HG03571 (cell line): ENCODE data around the gene SUPV3L1.

Experiments used
- ATAC-seq: cut with Tn5 transposase; IDR thresholded peaks from one replicate; pipeline ENCODE4 v1.9.1; 2021; ENCODE audit not compliant: unreplicated experiment

Gene SUPV3L1

DNA sequence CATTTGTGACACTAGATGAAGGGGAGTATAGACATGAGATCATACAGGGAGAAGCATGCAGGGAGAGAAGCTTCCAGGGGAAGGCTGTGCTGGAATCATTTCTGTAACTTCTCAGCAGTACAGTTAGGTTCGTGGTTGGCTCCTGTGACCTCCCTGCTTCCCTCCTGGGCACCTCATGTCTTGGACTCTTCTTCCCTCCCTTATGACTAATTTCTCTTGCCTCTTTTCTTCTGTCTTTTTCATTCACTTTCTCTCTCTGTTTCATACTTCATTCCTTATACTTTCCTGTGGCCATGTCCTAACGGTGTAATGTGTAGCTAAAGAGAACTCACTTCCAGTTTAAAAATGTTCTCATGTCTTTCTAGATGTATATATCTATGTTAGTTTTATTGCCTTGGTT is 21.0 kb downstream of the SUPV3L1 start:
- ATAC-seq = no peak

DNA sequence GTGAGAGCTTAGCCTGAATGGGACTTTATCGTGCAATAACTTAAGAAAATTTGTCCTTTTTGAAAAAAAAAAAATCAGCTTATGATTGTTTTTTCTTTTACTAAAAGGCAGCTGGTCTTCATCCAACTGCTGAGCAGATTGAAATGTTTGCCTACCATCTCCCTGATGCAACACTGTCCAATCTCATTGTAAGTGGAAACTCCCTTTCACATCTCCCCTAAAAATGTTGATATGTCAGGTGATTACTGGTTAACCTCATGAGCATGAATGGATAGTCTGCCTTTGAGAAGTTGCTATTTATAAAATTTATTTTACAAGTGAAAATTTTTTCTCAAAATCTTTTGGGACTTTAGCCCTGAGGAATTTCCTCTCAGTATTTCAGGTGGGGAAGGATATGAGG is 22.3 kb downstream of the SUPV3L1 start:
- ATAC-seq = no peak

DNA sequence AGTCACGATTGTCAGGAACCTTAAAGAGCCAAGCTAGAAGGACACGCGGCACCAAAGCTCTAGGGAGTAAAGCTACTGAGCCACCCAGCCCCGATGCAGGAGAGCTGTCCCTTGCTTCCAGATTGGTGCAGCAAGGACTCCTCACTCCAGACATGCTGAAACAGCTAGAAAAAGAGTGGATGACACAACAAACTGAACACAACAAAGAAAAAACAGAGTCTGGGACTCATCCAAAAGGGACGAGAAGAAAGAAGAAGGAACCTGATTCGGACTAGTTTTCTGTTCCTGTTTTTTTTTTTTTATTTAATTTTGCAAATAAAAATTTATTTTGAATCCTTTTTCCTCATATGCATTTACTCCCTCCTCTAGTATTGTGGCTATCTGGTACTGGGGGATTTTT is 28.7 kb downstream of the SUPV3L1 start:
- ATAC-seq = no peak

DNA sequence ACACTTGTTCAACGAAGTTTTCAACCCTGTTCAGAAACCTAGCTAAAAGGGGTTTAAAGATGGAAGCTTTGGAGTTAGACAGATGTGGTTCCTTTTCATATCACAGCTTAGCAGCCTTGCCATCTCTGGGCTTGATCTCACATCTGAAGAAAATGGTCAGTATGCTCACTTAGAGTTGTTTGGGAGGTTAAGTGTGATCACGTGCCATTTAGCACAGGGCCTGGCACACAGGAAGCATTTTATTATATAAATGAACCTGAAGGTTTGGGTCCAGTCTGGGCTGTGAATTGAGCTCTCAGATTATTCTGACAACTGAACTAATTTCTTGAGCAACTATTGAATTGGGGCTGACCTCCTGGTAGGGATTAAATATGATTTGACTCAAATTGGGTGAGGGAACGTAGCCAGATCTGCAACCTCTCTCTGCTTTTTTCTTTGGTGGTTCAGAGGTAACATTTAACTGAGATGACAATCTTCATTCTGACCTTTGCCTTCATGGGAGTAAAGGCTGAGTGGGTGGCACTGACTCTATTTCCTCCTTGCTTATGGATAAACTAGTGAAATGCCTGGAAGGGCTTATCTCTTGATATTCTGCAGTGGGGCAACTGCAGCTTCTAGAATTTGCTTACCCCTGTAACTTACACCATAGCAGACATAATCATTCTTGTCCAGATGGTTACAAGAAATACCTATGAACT is 29.9 kb downstream of the SUPV3L1 start:
- ATAC-seq = no peak

DNA sequence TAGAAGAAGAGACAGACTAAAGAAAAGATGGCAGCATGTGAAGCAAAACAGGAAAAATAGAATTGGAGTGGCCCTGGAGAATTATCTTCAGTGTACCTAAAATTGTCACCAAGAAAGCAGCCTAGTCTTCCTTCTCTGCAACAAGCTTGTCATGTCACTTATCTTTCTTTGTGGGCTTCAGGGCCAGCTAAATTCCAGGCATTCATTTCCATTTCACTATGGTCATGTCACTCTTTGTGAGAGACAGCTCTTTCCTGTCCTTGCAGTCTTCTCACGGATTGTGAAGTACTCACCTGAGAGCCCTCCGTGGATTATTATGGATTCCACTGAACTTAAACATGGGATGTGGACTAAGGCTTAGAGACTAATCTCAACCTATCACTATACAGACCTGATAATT is 31.1 kb downstream of the SUPV3L1 start:
- ATAC-seq = no peak

DNA sequence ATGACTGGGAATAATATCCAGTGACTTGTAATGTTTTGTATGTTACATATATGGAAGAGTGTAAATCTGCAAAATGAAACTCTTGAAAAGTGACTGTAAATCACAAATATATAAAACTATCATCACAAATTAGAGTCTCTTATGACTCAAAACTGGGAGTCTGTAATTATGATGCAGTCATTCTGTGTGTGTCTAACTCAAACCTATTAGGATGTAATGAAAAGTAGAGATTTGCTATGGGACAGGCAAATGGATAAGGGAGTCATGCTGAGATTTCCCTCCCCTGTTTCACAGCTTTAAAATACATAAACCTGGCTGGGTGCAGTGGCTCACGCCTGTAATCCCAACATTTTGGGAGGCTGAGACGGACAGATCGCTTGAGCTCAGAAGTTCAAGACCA is 31.5 kb downstream of the SUPV3L1 start:
- no peak for ATAC-seq

DNA sequence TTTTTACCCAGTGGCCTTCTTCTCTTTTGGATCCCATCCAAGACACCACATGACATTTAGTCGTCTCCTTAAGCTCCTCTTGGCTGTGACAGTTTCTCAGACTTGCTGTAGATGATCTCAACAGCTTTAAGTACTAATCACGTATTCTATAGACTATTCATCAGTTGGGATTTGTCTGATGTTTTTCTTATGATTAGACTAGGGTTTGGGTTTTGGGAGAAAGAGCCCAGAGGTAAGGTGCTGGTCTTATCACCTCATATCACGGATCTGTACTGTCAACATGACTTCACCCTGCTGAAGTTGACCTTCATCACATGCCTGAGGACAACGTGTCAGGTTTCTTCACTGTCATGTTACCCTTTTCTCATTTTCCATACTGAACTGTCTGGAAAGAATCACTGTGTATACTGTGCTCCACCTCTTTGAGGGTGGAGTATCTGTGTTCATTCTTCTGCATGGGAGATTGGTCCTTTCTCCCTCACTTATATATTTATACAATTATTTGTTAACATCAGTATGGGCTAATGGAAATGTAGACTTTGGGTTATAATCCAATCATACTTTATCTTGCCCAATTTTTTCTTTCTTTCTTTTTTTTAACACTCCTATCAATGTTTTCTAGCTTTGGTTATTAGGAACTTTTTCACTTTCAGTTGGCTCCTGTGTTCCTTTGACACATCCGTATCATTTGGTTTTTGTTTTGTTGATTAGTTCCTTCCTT is 33.7 kb downstream of the SUPV3L1 start:
- no peak for ATAC-seq

DNA sequence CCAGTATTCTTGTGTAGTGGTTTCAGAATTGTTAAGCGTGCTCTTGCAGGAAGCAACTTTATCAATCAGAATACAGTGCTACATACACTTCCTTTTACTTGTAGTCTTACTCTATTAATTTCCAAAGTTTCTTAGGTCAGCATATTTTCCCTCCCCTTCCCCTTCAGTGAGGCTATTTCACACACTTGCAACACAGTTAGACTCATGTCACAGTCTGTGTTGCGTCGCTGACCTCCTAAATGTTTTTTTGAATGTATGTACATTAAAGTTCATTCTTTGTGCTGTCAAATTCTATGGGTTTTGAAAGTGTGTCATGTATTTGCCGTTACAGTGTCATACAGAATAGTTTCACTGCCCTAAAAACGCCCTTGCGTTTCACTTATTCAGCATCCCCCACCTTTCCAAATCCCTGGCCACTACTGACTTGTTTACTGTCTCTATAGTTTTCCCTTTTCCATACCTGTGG is 34.7 kb downstream of the SUPV3L1 start:
- ATAC-seq = no peak

DNA sequence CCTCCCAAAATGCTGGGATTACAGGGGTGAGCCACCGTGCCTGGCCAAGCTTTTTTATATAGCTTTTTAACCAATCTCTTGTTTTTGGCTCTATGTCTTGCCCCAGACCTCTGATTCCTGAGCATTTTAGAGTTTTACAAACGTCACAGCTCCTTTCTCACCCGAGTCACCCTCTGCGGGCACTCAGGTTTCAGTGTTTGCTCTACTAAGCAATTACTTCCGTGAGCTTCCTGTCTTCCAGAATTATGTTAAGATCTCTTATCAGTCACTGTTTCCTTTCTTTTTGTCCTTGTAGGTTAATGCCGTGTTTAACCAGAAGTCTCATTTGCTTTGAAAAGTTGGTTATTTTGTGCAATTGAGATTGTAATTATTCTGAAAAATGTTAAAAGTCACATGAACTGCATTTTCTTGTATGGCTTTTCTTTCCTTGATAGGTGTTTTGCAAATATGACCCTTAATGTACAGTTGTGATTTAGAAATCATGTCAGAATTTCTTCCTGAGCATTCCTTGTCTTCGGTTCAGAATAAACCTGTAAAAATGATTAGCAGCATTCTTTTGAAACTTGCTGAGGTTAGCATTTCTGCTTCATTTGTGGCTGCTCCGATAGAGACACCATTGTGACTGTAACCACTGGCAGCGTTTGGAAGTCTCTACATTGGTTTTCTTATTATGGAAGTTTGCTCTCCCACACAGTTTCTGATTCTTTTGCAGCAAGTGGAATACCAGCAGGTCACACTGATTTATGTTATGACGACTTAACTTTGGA is 35.6 kb downstream of the SUPV3L1 start:
- no peak for ATAC-seq

DNA sequence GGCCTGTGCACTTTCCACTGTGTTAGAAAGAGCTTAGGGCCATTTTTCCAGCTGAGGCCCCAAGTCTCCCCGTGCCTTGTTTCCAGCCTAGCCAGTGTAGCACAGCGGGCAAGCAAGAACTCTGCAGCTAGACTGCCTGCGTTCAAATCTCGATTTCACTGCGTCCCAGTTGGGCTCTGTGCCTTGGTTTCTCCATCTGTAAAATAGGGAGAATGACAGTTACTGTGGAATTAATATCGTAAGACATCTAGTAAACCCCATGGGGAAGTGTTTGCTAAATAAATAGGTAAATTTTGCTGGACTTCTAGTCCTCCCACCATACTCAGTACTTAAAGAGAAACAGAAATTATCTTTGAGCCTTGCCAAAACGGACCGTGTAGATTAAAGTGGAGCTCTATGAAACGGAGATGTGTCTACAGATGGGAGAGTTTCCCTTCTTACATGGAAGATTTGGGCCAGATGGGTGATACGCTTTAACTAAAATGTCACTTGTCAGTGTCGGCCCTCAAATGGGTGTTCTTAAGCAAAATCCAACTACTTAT is 36.6 kb downstream of the SUPV3L1 start:
- ATAC-seq = no peak

DNA sequence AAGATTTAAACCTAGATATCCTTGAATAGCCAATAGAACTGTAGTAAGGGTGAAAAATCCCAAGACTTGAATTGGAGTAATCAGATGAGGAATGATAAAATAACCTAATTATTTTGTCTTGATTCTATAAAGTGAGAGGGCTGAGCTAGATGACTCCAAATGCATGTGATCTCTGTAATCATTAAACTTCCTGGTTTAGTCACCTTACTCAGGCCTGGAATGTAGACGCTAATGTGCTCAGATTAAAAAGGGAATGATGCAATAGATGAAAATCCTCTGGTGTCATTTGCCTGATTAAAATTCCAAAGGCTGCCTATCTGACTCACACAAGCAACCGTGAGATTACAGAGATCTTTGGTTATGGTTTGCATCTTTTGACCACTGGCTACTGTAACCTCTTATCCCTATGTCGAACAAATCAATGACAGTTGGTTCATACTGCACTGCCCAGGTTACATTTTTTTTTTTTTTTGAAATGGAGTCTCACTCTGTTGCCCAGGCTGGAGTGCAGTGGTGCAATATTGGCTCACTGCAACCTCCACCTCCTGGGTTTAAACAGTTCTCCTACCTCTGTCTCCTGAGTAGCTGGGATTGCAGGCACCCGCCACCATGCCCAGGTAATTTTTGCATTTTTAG is 37.2 kb downstream of the SUPV3L1 start:
- ATAC-seq = no peak

DNA sequence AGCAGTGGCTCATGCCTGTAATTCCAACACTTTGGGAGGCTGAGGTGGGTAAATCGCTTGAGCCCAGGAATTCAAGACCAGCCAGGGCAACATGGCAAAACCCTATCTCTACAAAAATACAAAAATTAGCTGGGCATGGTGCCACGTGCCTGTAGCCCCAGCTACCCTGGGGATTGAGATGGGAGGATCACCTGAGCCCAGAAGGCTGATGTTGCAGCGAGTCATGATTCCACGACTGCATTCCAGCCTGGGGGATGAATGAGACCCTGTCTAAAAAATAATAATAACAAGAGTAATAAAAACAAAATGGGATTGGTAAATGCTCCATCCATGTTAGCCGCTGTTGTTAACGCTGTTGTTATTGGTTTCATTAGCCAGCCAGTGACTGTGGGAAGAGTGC is 38.8 kb downstream of the SUPV3L1 start:
- ATAC-seq = no peak

DNA sequence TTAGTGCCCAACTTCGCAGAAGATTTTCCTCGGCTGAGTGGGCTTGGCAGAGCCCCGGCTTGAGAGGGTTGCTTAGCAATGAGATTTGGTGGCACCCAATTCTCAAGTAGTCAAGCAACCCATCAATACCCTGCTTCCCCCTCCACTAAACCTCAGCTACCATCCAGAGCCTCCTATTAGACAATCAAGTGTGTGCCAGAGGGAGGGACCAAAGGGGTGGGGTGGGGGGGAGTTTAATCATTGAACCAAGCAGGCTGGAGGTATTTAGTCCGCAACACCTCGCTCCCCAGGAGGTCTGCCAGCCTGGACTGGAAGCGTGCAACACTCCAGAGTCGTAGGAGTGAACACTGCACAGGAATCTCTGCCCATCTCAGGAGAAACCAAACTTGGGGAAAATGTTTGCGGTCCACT is 40.0 kb downstream of the SUPV3L1 start, which contains the start of gene HKDC1:
TSS of gene HKDC1 (plus strand) at position 292 of the 411 bp plus-strand sequence. CDS start at position 396, 104 bp downstream.
- no peak for ATAC-seq

DNA sequence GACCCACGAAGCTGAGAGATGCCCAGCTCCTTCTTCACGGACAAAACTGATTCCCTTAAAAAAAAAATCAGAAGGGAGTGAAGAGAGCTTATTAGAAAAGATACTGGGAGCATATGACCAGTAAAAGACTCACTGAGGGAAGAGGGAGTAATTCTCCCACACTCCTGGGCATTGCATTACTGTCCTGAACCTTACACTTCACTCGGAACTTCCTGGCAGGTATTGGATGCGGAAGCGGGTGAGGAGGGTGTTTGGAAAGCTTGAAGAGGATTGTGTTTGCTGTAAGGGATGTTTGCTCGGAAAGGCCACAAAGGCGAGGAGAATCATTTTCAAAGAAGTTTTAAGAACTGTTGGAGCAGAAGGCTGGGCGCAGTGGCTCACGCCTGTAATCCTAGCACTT is 40.5 kb downstream of the SUPV3L1 start:
- no peak for ATAC-seq

DNA sequence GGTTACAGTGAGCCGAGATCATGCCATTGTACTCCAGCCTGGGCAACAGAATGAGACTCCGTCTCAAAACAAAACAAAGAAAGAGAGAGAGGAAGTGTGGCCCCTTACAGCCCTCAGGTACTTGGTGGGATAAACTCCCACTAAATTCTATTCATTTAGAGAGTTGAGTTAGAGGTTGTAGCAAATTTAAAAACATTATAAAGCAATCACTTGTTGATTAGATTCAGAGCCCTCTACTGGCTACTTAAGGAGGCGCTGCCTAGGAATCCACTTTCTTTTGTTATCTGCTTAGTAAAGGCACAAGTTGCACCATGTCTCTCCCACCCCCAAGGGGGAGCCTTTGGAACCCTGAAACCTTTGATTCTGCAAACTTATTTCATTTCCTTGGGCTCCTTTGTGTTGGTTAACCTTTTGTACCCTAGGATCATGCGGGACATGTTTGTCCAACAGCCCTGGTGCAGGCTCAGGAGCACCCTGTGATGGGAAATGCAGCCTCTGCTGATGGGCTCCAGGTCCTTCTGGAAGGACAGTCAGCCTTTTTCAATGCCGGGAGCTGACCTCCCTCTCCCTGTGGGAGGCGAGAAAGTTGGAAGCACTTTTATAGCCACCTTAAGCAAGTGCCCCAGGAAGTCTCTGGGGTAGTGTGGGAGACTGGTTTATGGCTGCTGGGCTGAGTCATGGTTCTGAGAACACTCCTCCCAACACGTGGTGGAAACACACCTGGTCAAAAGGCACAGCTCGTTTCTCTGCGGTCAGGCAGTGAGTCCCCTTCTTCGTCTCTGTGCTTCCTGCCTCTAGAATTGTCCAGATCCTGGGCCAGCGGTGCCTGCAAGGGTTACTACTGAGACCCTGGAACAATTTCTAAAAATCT is 42.4 kb downstream of the SUPV3L1 start:
- ATAC-seq = peak; percentile 89

DNA sequence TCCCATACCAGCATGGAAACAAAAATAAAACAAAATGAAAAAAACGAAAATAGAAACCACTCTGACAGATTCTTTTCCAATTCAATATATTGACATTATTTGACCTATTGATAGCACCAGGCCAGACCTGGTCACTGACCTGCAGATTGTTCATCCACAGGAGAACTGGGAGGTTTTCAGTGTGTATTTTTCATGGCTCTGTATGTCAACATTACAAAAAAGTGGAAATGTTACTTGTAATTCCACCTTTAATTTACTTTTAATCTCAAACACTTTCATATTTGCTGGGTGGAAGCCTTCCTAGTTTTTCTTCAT is 43.0 kb downstream of the SUPV3L1 start:
- no peak for ATAC-seq

DNA sequence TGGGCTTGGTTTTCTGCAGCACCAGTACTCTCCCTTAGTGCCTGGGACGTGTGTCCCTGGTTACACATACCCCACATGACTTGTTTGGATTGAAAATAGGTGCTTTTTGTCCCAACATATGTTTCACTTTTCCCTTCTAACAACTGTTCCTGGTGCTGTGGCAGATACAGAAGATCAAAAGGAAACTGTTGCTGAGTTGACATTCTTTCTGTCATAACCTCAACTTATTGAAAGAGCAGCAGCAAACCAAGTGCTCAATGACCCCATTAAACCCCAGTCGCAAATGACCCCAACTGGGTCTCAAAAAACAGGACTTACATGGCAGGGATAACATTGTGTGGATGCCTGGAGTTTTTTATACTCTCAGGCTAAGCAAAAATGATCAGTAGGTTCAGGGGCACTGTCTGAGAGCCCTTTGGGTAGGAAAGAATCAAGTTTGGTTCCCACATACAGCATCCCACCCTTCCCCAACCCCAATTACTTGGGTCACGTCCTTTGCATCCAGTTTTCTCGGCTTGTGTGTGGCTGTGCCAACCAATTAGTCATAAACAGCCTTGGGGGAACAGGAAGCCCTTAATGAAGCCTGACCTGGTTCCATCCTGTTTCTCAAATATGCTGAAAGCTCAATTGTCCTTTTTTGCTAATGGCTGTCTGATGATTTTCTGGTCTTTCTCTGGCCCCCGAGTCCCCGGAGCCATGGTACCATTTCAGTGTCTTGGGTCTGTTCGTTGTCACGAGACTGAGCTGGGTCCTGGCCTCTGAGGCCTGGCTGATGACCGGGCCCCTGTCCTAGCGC is 45.0 kb downstream of the SUPV3L1 start:
- ATAC-seq = no peak

DNA sequence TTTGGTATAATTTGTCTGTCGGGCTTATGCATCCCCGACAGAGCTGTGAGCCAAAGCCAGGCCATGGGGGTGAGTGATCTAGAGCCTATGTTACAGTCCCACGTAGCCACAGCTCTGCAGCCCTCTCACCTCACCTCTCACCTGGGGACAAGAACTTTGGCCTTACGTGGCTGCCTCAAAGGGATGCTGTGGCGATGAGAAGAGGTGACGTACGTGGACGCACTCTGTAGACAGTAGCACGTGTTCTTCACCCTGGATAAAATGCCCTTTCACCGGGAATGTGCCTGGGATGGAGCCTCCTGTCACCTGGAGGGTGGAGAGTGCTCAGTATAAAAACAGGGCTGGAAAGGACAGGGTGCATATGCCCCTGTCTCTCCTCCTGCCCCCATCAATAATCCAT is 45.6 kb downstream of the SUPV3L1 start:
- no peak for ATAC-seq

DNA sequence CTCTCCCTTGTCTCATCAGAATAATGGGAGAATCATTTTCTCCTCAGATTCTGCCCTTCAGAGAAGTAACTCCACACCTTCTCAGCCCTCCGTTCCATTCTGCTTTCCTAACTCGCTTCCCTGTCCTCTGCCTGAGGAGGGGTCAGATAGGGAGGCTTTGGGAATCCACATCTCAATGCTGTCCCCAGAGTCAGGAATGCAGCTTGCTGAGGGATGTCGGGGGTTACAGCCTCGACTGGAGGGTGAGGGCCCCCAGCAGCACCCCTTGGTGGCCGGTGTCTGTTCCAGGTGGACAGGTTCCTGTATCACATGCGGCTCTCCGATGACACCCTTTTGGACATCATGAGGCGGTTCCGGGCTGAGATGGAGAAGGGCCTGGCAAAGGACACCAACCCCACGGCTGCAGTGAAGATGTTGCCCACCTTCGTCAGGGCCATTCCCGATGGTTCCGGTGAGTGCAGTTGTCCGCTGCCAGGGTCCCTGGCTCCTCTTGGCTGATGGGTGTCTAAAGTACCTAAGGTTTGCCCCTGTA is 47.0 kb downstream of the SUPV3L1 start:
- no peak for ATAC-seq
